LHCN-M2 (cell line): ENCODE measurements around the gene GPC6. TPM values are rescaled to one million over a fixed set of nuclear protein-coding genes. Genes with fewer than 3 reads are reported as not detected.

Experiments
- DNase-seq: peaks from one replicate; pipeline ENCODE4 v3.0.0-alpha.2; 2012; ENCODE audit warnings: low read depth
- total RNA-seq: library from RNA; depleted of rRNA; stranded (reverse); fragments of >200 nt; gene quantifications from 2 replicates; pipeline ENCODE4 v1.2.3, GENCODE V29; 2014

GPC6 gene
- total RNA-seq, 1 experiment from 2014 or later, result 17.0 TPM

DNA sequence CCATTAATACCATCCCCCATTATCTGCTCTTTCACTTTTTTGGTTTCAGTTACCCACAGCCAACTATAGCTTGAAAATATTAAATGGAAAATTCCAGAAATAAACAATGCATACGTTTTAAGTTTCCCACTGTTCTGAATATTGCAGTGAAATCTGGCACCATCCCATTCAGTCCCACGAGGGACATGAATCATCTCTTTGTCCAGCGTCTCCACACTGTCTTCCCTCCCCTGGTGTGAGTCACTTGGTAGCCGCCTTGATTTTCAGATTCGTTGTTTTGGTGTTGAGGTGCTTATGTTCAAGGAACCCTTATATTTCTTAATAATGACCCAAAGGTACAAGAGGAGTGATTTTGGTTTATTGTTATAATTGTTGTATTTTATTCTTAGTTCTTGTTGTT, 1006.8 kb downstream of the GPC6 start:
- DNase-seq, result peak; percentile 97

- no peak for DNase-seq
These were observed 1007.2 kb downstream of the GPC6 start for GRCh38 chr13:94233837-94234236.

- no peak for DNase-seq
These were observed 1008.1 kb downstream of the GPC6 start for GRCh38 chr13:94234738-94235137.

- DNase-seq, result no peak
These were observed 1009.5 kb downstream of the GPC6 start for GRCh38 chr13:94236132-94236531.

GRCh38 chr13:94236872-94237271, 1010.3 kb downstream of the GPC6 start:
- peak; percentile 25 for DNase-seq

DNA sequence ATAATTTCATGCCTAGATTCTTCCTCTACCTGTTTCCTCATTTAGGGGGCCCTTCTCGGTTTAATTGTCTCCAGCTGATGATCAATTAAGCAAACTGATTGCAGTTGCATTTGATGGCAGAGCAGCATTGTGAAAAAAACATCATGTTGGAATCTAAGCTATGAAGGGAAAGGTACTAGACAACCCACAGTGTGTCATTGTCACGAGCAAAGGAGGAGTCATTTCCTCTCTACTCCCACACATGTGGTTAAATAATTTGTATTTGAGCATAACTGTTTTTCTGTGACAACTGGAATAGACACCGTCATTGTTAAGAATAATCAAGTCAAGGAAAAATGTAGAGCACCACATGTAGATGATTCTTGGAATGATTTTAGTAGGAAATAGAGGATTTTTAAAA, 1012.5 kb downstream of the GPC6 start:
- peak; percentile 89 for DNase-seq

GRCh38 chr13:94242554-94242953, 1015.9 kb downstream of the GPC6 start:
- no peak for DNase-seq

GRCh38 chr13:94243551-94243950, 1016.9 kb downstream of the GPC6 start:
- DNase-seq, result no peak

- DNase-seq, result no peak
These were observed 1019.9 kb downstream of the GPC6 start for GRCh38 chr13:94246495-94246894.

- DNase-seq, result no peak
These were observed 1021.3 kb downstream of the GPC6 start for GRCh38 chr13:94247890-94248289.

DNA sequence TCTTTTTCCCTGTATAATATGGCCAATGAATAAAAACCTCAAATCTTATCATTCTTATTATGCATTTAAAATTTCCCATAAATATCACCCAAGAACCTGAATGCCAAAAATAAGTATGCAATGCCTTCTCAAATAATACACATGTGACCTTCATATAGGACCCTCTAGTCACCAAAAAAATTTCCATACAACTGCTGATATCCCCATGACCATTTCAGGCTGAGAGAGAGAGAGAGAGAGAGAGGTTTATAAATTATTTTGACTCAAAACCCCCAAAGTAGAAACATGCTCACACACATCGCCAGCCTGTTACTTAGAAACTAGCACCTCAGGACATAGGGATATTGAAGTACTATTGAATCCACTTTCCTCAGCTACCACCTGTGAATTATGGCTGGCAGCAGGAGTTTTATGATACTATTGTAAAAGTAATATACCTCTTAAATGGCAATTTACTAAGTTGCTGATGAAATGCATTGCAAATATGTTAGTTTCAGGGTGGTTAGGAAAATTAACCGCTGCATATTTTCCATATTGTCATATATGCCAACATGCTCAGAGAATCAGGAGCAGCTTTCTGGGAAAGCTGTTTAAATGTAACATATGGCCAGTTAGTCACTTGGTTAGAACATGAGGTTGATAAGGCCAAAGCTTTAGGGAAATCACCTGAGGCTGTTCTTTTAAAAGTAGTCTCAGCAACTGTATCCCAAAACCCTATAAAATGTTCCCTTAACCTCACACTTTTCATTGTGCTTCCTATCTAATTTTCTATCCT, 1022.0 kb downstream of the GPC6 start:
- no peak for DNase-seq

- DNase-seq, result peak; percentile 90
These were observed 1022.9 kb downstream of the GPC6 start for GRCh38 chr13:94249512-94249911.

DNA sequence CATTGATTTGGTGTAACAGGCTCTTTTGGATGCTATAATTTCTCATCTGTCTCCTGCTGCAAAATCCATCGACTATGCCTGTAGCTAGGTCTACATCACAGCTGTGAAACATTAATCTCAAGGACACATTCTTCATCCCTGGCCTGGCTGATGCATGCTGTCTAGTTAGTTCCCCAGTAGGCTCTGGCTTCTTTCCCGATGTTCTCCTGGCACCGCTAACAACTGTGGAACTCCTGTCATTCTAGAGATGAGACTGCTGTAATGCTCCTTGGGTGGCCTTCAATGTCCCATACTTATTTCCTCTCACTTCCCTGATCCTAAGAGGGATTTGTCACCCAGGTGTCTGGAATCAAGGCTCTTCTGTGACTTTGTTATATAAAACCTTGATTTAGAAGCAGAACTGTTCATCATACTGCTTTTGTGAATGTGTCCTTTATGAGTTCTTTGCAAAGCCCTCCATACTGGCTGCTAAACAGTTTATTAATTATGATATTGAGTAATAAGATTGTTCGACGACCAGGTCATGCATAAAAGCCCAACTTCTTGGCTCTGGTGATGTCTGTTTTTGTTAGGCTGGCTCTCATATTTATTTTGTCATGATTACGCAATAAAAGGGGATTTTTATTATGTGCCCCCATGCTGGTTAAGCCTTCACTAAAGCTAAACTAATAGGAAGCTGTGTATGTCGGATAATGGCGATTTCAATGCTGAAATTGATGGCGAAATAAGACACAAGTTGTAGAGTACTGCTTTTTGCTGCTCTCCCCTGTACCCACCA, 1025.4 kb downstream of the GPC6 start:
- peak; percentile 88 for DNase-seq

GRCh38 chr13:94254737-94255136, 1028.1 kb downstream of the GPC6 start:
- DNase-seq, result no peak

- DNase-seq, result no peak
These were observed 1030.1 kb downstream of the GPC6 start for GRCh38 chr13:94256721-94257120.

DNA sequence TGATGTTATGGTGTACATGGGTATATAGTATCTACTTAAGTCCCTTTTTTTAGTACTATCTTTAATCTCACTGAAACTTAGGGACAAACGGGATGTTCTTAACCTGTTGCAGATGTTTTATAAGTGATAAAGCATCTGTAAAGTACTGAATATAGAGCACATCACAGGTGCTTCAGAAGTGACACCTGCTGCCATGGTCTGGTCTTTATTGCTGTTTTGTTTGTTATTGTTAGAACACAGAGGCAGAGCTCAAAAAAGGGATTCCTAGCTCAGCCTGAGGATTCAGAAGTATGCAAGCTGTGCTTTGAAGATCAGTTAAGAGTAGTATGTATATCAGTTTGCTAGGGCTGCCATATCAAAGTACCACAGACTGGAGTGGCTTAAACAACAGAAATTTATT, 1033.4 kb downstream of the GPC6 start:
- DNase-seq, result no peak

DNA sequence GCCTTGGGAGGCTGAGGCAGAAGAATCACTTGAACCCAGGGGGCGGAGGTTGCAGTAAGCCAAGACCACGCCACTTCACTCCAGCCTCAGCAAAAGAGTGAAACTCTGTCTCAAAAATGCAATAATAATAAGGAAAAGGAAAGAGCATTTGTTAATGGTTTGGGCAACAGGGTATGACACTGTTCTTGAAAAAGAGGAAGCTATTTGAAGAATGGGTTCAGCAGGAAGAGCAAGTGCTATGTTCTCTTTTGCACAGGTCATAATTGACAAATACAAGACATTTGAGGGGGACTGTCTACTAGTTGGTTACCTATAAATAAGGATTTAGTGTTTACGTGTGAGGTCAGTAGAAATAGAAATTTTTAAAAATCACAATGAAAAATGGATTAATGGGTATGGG, 1034.6 kb downstream of the GPC6 start:
- no peak for DNase-seq

GRCh38 chr13:94263038-94263437, 1036.4 kb downstream of the GPC6 start:
- DNase-seq, result no peak

- peak; percentile 43 for DNase-seq
These were observed 1041.2 kb downstream of the GPC6 start for GRCh38 chr13:94267581-94268366.

GRCh38 chr13:94268661-94269060, 1042.1 kb downstream of the GPC6 start:
- DNase-seq, result peak; percentile 55

- no peak for DNase-seq
These were observed 1043.0 kb downstream of the GPC6 start for GRCh38 chr13:94269557-94269956.

DNA sequence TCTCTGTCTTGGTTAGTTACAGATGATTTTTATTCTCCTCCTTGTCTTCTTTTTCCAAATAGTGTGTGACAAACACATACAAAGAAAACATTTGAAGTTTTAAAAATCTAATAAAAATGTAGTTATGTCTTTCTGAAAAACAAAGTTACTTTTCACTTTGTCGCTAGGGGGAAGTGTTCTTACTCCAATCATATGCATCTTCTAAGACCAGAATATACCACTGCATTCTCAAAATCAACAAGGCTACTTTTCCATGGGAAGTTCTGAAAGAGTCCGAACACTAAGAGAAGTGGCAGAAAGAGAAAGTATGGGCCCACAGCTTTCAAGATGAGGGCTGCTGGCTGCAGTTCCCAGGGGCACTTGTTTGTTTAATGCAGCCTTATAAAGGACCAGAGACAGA, 1043.9 kb downstream of the GPC6 start:
- DNase-seq, result no peak
